Breast epithelium (tissue), 4 donors: ENCODE results near the gene BRD1. TPM values are rescaled to one million over a fixed set of nuclear protein-coding genes. Genes with fewer than 3 reads are reported as not detected.

Source experiments
- DNase-seq, 2 donors: peaks; one replicate each; pipeline ENCODE4 v3.0.0-alpha.2; 2019; ENCODE audit warnings: low spot score in 2 of 2
- H3K27ac ChIP-seq, 2 donors: fragments of 200-600 bp; sonication (generic) in 1 of 2; one replicate each; pipeline ENCODE4 v1.5.1; 2016 to 2019; ENCODE audit warnings: mild to moderate bottlenecking in 1 of 2
- H3K27me3 ChIP-seq, 2 donors: fragments of 200-600 bp; sonication (generic) in 1 of 2; one replicate each; pipeline versions ENCODE4 v1.5.1 to v1.6.0; 2017 to 2019; ENCODE audit warnings: control low read depth in 1 of 2, mild to moderate bottlenecking in 1 of 2
- H3K36me3 ChIP-seq: fragments of 200-600 bp; one replicate; pipeline ENCODE4 v1.5.1; 2019
- H3K4me1 ChIP-seq, 2 donors: fragments of 200-600 bp; sonication (generic); one replicate each; pipeline ENCODE4 v1.5.1; 2016 to 2019; ENCODE audit warnings: control low read depth in 1 of 2
- H3K4me3 ChIP-seq, 3 donors: fragments of 200-600 bp; sonication (generic); 1 replicate in 2 of 3; 2 replicates in 1 of 3; pipeline ENCODE4 v1.5.1; 2016 to 2019; ENCODE audit warnings: mild to moderate bottlenecking in 3 of 3, moderate library complexity in 2 of 3
- H3K9me3 ChIP-seq, 2 donors: fragments of 200-600 bp; sonication (generic) in 1 of 2; one replicate each; pipeline ENCODE4 v1.5.1; 2016 to 2019; ENCODE audit warnings: control low read depth in 1 of 2
- POLR2A ChIP-seq: fragments of 450-650 bp; IDR thresholded peaks from one replicate; pipeline ENCODE4 v1.6.1; 2016; ENCODE audit warnings: antibody characterized with exemption, mild to moderate bottlenecking, moderate library complexity
- POLR2AphosphoS5 ChIP-seq, 3 donors: sonication (generic); formaldehyde crosslinking; IDR thresholded peaks; one replicate each; pipeline ENCODE4 v1.6.1; 2017; ENCODE audit warnings: antibody characterized with exemption in 3 of 3
- intact Hi-C: fragments of 100-400 bp; cut with DNase I; formaldehyde crosslinking; loops from one replicate; pipeline ENCODE4 v1.15.1; 2023; ENCODE audit warnings: low total_unique reads
- total RNA-seq, 3 donors: library from RNA; depleted of rRNA; stranded (reverse); fragments of >200 nt; gene quantifications; one replicate each; pipeline ENCODE4 v1.1.0, GENCODE V29; 2016
- TF ChIP-seq, protein P1 (sequence below), 3 donors: fragments of 450-650 bp; IDR thresholded peaks; one replicate each; pipeline ENCODE4 v1.5.1; 2016 to 2017; ENCODE audit warnings: antibody characterized with exemption in 3 of 3, mild to moderate bottlenecking in 3 of 3, moderate library complexity in 3 of 3

Gene BRD1
- total RNA-seq, 3 donors from 2014 or later, result 33.4 to 35.1 (median 34.1) TPM

DNA sequence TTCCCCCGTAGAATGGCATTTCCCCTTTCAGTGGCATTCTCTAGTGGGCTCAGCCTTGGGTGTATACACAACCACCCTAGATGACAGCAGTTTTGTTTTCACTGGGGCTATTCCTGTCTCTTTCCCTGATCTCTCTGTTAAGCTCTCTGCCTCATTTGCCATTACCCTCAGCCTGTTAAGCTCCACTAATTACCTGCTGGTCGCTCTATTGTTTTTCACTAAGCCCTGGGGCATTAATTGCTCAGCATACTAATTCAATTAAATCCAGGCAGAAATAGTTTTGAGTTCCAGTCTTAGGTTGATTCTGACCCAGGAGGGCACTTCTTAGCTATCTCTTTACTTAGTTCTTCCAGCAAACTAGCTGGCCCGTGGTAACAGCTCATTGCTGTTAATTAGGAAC, 80.0 kb downstream of the BRD1 start:
- Histone ChIP-seq H3K27ac (no peak overlapping the region), H3K4me3 (no peak overlapping the region), H3K36me3 (no peaks in the 10 kb centered on the region), H3K27me3 (peaks cover 3 to 26% of the 10 kb centered on the region in 2 donors), H3K4me1 (no peaks in the 10 kb centered on the region), H3K9me3 (peaks cover 5 to 48% of the 10 kb centered on the region in 2 donors)
- TF ChIP-seq POLR2A (no peak), POLR2AphosphoS5 (IDR thresholded peaks at IDR 0.05) (no peak)
- TF ChIP-seq, protein P1, sequence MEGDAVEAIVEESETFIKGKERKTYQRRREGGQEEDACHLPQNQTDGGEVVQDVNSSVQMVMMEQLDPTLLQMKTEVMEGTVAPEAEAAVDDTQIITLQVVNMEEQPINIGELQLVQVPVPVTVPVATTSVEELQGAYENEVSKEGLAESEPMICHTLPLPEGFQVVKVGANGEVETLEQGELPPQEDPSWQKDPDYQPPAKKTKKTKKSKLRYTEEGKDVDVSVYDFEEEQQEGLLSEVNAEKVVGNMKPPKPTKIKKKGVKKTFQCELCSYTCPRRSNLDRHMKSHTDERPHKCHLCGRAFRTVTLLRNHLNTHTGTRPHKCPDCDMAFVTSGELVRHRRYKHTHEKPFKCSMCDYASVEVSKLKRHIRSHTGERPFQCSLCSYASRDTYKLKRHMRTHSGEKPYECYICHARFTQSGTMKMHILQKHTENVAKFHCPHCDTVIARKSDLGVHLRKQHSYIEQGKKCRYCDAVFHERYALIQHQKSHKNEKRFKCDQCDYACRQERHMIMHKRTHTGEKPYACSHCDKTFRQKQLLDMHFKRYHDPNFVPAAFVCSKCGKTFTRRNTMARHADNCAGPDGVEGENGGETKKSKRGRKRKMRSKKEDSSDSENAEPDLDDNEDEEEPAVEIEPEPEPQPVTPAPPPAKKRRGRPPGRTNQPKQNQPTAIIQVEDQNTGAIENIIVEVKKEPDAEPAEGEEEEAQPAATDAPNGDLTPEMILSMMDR (IDR thresholded peaks at IDR 0.05), result no peak
- DNase-seq, result no peak
- intact Hi-C loops, result no loop called here

- Histone ChIP-seq H3K9me3 (peaks cover 5 to 50% of the 10 kb centered on the region in 2 donors), H3K4me3 (no peak overlapping the region), H3K27me3 (peaks cover 3 to 23% of the 10 kb centered on the region in 2 donors), H3K27ac (no peak overlapping the region), H3K36me3 (no peaks in the 10 kb centered on the region), H3K4me1 (no peaks in the 10 kb centered on the region)
- DNase-seq, result no peak
- intact Hi-C loops, result no loop called here
- TF ChIP-seq, protein P1 (IDR thresholded peaks at IDR 0.05), result no peak
- TF ChIP-seq POLR2A, result no peak
- no peak for TF ChIP-seq POLR2AphosphoS5 (IDR thresholded peaks at IDR 0.05)
Measured at GRCh38 chr22:49747130-49747529, 80.5 kb downstream of the BRD1 start.

DNA sequence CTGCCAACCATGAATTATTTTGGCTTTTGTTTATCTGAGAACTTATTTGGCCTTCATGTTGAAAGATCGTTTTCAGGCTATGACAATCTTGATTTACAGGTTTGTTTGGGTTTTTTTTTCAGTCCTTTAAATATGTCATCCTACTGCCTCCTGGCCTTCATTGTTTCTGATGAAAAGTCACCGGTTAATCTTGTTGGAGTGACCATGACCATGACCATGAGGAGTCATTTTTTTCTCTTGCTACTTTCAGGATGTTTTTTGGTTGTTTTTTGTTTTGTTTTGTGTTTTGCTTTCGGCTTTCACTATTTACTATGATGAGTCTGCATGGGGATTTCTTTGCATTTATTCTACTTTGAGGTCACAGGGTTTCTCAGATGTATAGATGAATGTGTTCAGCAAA, 81.6 kb downstream of the BRD1 start:
- intact Hi-C loops, result no loop called here
- Histone ChIP-seq H3K9me3 (peaks cover 5 to 50% of the 10 kb centered on the region in 2 donors), H3K4me3 (no peak overlapping the region), H3K4me1 (no peaks in the 10 kb centered on the region), H3K27me3 (peaks cover 3 to 23% of the 10 kb centered on the region in 2 donors), H3K36me3 (no peaks in the 10 kb centered on the region), H3K27ac (no peak overlapping the region)
- TF ChIP-seq POLR2A (no peak), POLR2AphosphoS5 (IDR thresholded peaks at IDR 0.05) (no peak)
- TF ChIP-seq, protein P1 (IDR thresholded peaks at IDR 0.05), result no peak
- DNase-seq, result no peak

GRCh38 chr22:49740242-49740641, 87.4 kb downstream of the BRD1 start:
- TF ChIP-seq POLR2AphosphoS5 (IDR thresholded peaks at IDR 0.05) (no peak), POLR2A (no peak)
- TF ChIP-seq, protein P1 (IDR thresholded peaks at IDR 0.05), result no peak
- intact Hi-C loops, result no loop called here
- H3K9me3 ChIP-seq, result peaks cover 0 to 23% of the 10 kb centered on the region in 2 donors
- peaks cover 0 to 29% of the 10 kb centered on the region in 2 donors for H3K27me3 ChIP-seq
- H3K36me3 ChIP-seq, result no peaks in the 10 kb centered on the region
- H3K27ac ChIP-seq, result no peak overlapping the region
- H3K4me3 ChIP-seq, result no peak overlapping the region
- DNase-seq, result peak in 1 of 2 donors; percentile 39
- no peaks in the 10 kb centered on the region for H3K4me1 ChIP-seq

DNA sequence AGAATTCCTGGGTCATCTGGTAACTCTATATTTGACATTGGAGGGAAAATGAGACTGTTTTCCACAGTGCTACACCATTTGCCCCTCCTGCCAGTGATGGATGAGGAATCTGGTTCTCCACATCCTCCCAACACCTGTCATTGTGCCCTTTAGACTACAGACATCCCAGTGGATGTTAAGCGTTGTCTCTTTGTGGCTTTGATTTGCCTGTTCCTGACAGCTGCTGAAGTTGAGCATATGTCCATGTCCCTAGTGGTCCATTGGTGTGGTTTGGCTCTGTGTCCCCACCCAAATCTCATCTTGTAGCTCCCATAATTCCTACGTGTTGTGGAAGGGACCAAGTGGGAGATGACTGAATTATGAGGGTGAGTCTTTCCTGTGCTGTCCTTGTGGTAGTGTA, 88.5 kb downstream of the BRD1 start:
- TF ChIP-seq, protein P1 (IDR thresholded peaks at IDR 0.05), result no peak
- no peak for TF ChIP-seq POLR2AphosphoS5 (IDR thresholded peaks at IDR 0.05)
- no peak for TF ChIP-seq POLR2A
- no peaks in the 10 kb centered on the region for H3K36me3 ChIP-seq
- intact Hi-C loops, result no loop called here
- H3K27ac ChIP-seq, result no peak overlapping the region
- no peak for DNase-seq
- H3K9me3 ChIP-seq, result peaks cover 0 to 13% of the 10 kb centered on the region in 2 donors
- H3K27me3 ChIP-seq, result peaks cover 0 to 40% of the 10 kb centered on the region in 2 donors
- no peak overlapping the region for H3K4me3 ChIP-seq
- no peaks in the 10 kb centered on the region for H3K4me1 ChIP-seq
